Activated CD4-positive, alpha-beta T cell treated with anti-CD3 and anti-CD28 coated beads for 36 hours (primary cell): ENCODE measurements around the gene SPATA20. TPM values are rescaled to one million over a fixed set of nuclear protein-coding genes. Genes with fewer than 3 reads are reported as not detected.

ENCODE experiments used
- ATAC-seq: fragments of 200-7000 bp; cut with Tn5 transposase; one replicate; pipeline ENCODE4 v1.10.0; 2021; ENCODE audit warnings: mild to moderate bottlenecking, moderate library complexity
- CTCF ChIA-PET: fragments of 350-600 bp; sonication (Branson Sonifier 250); formaldehyde crosslinking; loops from one replicate; lab custom pipeline; 2021; ENCODE audit warnings: antibody characterized with exemption; lab: Charles Lee
- POLR2A ChIA-PET: fragments of 350-600 bp; sonication (Branson Sonifier 250); formaldehyde crosslinking; loops from one replicate; lab custom pipeline; 2021; ENCODE audit warnings: antibody characterized with exemption, inconsistent platforms; lab: Charles Lee
- DNase-seq: peaks from one replicate; pipeline ENCODE4 v3.0.0-alpha.2; 2020
- H3K27ac Mint-ChIP-seq: one replicate; pipeline ENCODE4 v1.8.0; 2021; ENCODE audit warnings: mixed read lengths
- H3K27me3 Mint-ChIP-seq: one replicate; pipeline ENCODE4 v1.8.0; 2021; ENCODE audit warnings: mixed read lengths
- H3K36me3 Mint-ChIP-seq: one replicate; pipeline ENCODE4 v1.8.0; 2021; ENCODE audit warnings: low read depth, mixed read lengths
- H3K4me1 Mint-ChIP-seq: one replicate; pipeline ENCODE4 v1.8.0; 2021; ENCODE audit warnings: mixed read lengths
- H3K4me3 Mint-ChIP-seq: one replicate; pipeline ENCODE4 v1.8.0; 2021; ENCODE audit warnings: mild to moderate bottlenecking, moderate library complexity, mixed read lengths
- H3K9me3 Mint-ChIP-seq: one replicate; pipeline ENCODE4 v1.8.0; 2021; ENCODE audit warnings: low read depth, mixed read lengths
- intact Hi-C, 2 experiments: fragments of 100-400 bp; cut with DNase I in 1 of 2; cut with micrococcal nuclease in 1 of 2; formaldehyde crosslinking; loops; one replicate each; pipeline versions ENCODE4 v1.14.2 to v1.15.1; 2022 to 2024; cut with DNase I, micrococcal nuclease
- total RNA-seq, 2 experiments: library from RNA; stranded (reverse); gene quantifications; one replicate each; pipeline ENCODE4 v1.2.3, GENCODE V29; 2021

The SPATA20 gene
- total RNA-seq, 2 experiments from 2014 or later = 9.0 to 10.7 TPM

GRCh38 chr17:50560185-50560824 is 13.3 kb downstream of the SPATA20 start, which contains the start of gene CACNA1G:
Gene CACNA1G (plus strand): TSS chr17:50560715. CDS start chr17:50561460, 745 bp downstream.
- Mint-ChIP-seq H3K27me3 (peaks cover 51% of the 10 kb centered on the region), H3K36me3 (no peaks in the 10 kb centered on the region), H3K9me3 (no peaks in the 10 kb centered on the region), H3K4me3 (peak within 1 kb of the TSS; percentile 55), H3K4me1 (peaks cover 21% of the 10 kb centered on the region), H3K27ac (no peak within 1 kb of the TSS)
- POLR2A ChIA-PET = interaction anchor here (0.8 kb wide), 1 partner anchor 306 kb away, joined by 4 read pairs; the partner anchor contains the start of gene TOB1
- intact Hi-C loops = loop anchor here (1.0 to 5.0 kb wide), 5 partner anchors 13 to 78 kb away; partner anchors contain the start of gene SPATA20 (in 1 of the 2)
- DNase-seq (peak; percentile 93), ATAC-seq (peak; percentile 94)
- CTCF ChIA-PET = interaction anchor here (1.0 to 1.7 kb wide), 6 partner anchors 10 to 85 kb away, joined by 3 to 8 read pairs (median 4); no protein-coding TSS in a partner anchor

GRCh38 chr17:50560931-50561745 is 14.2 kb downstream of the SPATA20 start:
- peaks cover 54% of the 10 kb centered on the region for H3K27me3 Mint-ChIP-seq
- H3K36me3 Mint-ChIP-seq = no peaks in the 10 kb centered on the region
- POLR2A ChIA-PET = no interaction called here
- H3K9me3 Mint-ChIP-seq = no peaks in the 10 kb centered on the region
- H3K4me3 Mint-ChIP-seq = no peak overlapping the region
- CTCF ChIA-PET = interaction anchor here (1.0 to 1.7 kb wide), 5 partner anchors 19 to 82 kb away, joined by 3 to 8 read pairs (median 3); no protein-coding TSS in a partner anchor
- ATAC-seq (no peak), DNase-seq (peak; percentile 40)
- peaks cover 21% of the 10 kb centered on the region for H3K4me1 Mint-ChIP-seq
- H3K27ac Mint-ChIP-seq = no peak overlapping the region
- intact Hi-C loops = loop anchor here (1.0 to 5.0 kb wide), 5 partner anchors 14 to 79 kb away; partner anchors contain the start of gene SPATA20 (in 1 of the 2)

- peaks cover 55% of the 10 kb centered on the region for H3K27me3 Mint-ChIP-seq
- intact Hi-C loops = loop anchor here in 1 of 2 experiments (5.0 kb wide), 1 partner anchor 66 kb away; no protein-coding TSS in a partner anchor
- H3K36me3 Mint-ChIP-seq = no peaks in the 10 kb centered on the region
- no peak overlapping the region for H3K4me3 Mint-ChIP-seq
- H3K9me3 Mint-ChIP-seq = no peaks in the 10 kb centered on the region
- H3K4me1 Mint-ChIP-seq = peaks cover 21% of the 10 kb centered on the region
- POLR2A ChIA-PET = no interaction called here
- DNase-seq (no peak), ATAC-seq (no peak)
- CTCF ChIA-PET = interaction anchor here (0.9 to 1.8 kb wide), 6 partner anchors 16 to 133 kb away, joined by 3 to 9 read pairs (median 4); no protein-coding TSS in a partner anchor
- H3K27ac Mint-ChIP-seq = no peak overlapping the region
Observed at GRCh38 chr17:50561746-50562141, 14.8 kb downstream of the SPATA20 start.

GRCh38 chr17:50562242-50563091 is 15.5 kb downstream of the SPATA20 start:
- H3K27ac Mint-ChIP-seq = no peak overlapping the region
- H3K9me3 Mint-ChIP-seq = no peaks in the 10 kb centered on the region
- DNase-seq (peak; percentile 29), ATAC-seq (no peak)
- no peak overlapping the region for H3K4me3 Mint-ChIP-seq
- H3K4me1 Mint-ChIP-seq = peaks cover 21% of the 10 kb centered on the region
- H3K36me3 Mint-ChIP-seq = no peaks in the 10 kb centered on the region
- CTCF ChIA-PET = interaction anchor here (0.9 to 1.8 kb wide), 11 partner anchors 11 to 280 kb away, joined by 3 to 9 read pairs (median 3); no protein-coding TSS in a partner anchor
- intact Hi-C loops = loop anchor here in 1 of 2 experiments (5.0 kb wide), 1 partner anchor 65 kb away; no protein-coding TSS in a partner anchor
- peaks cover 56% of the 10 kb centered on the region for H3K27me3 Mint-ChIP-seq
- POLR2A ChIA-PET = no interaction called here

GRCh38 chr17:50563092-50563511 is 16.1 kb downstream of the SPATA20 start:
- DNase-seq (peak; percentile 30), ATAC-seq (no peak)
- ChIA-PET POLR2A (no interaction called here), CTCF (interaction anchor here (0.7 to 1.8 kb wide), 9 partner anchors 12 to 279 kb away, joined by 3 to 9 read pairs (median 4); no protein-coding TSS in a partner anchor)
- Mint-ChIP-seq H3K9me3 (no peaks in the 10 kb centered on the region), H3K27me3 (peaks cover 55% of the 10 kb centered on the region), H3K27ac (no peak overlapping the region), H3K4me3 (no peak overlapping the region), H3K36me3 (no peaks in the 10 kb centered on the region), H3K4me1 (peaks cover 21% of the 10 kb centered on the region)
- intact Hi-C loops = loop anchor here in 1 of 2 experiments (5.0 kb wide), 1 partner anchor 64 kb away; no protein-coding TSS in a partner anchor

GRCh38 chr17:50564916-50565315 is 17.9 kb downstream of the SPATA20 start:
- Mint-ChIP-seq H3K4me1 (peaks cover 11% of the 10 kb centered on the region), H3K36me3 (no peaks in the 10 kb centered on the region), H3K27me3 (peaks cover 43% of the 10 kb centered on the region), H3K4me3 (no peak overlapping the region), H3K27ac (no peak overlapping the region), H3K9me3 (no peaks in the 10 kb centered on the region)
- peak; percentile 48 for DNase-seq
- POLR2A ChIA-PET = no interaction called here
- CTCF ChIA-PET = interaction anchor here (0.6 to 0.9 kb wide), 3 partner anchors 10 to 167 kb away, joined by 3 to 6 read pairs (median 3); no protein-coding TSS in a partner anchor
- intact Hi-C loops = loop anchor here in 1 of 2 experiments (5.0 kb wide), 1 partner anchor 62 kb away; no protein-coding TSS in a partner anchor
- no peak for ATAC-seq

GRCh38 chr17:50565402-50566350 is 18.7 kb downstream of the SPATA20 start:
- intact Hi-C loops = no loop called here
- peaks cover 40% of the 10 kb centered on the region for H3K27me3 Mint-ChIP-seq
- ChIA-PET CTCF (interaction anchor here (0.9 kb wide), 1 partner anchor 168 kb away, joined by 3 read pairs; no protein-coding TSS in a partner anchor), POLR2A (no interaction called here)
- no peak for ATAC-seq
- H3K27ac Mint-ChIP-seq = no peak overlapping the region
- peaks cover 8% of the 10 kb centered on the region for H3K4me1 Mint-ChIP-seq
- no peak overlapping the region for H3K4me3 Mint-ChIP-seq
- no peaks in the 10 kb centered on the region for H3K9me3 Mint-ChIP-seq
- no peaks in the 10 kb centered on the region for H3K36me3 Mint-ChIP-seq
- no peak for DNase-seq

GRCh38 chr17:50566886-50567285 is 19.9 kb downstream of the SPATA20 start:
- no peaks in the 10 kb centered on the region for H3K9me3 Mint-ChIP-seq
- ChIA-PET CTCF (no interaction called here), POLR2A (no interaction called here)
- H3K27me3 Mint-ChIP-seq = peaks cover 44% of the 10 kb centered on the region
- no peak overlapping the region for H3K27ac Mint-ChIP-seq
- no peak for ATAC-seq
- H3K36me3 Mint-ChIP-seq = no peaks in the 10 kb centered on the region
- H3K4me3 Mint-ChIP-seq = no peak overlapping the region
- intact Hi-C loops = no loop called here
- DNase-seq = no peak
- peaks cover 8% of the 10 kb centered on the region for H3K4me1 Mint-ChIP-seq

GRCh38 chr17:50568659-50569058 is 21.7 kb downstream of the SPATA20 start:
- Mint-ChIP-seq H3K4me3 (no peak overlapping the region), H3K4me1 (peaks cover 3% of the 10 kb centered on the region), H3K36me3 (no peaks in the 10 kb centered on the region), H3K27ac (no peak overlapping the region), H3K27me3 (peaks cover 32% of the 10 kb centered on the region), H3K9me3 (no peaks in the 10 kb centered on the region)
- POLR2A ChIA-PET = no interaction called here
- intact Hi-C loops = no loop called here
- CTCF ChIA-PET = interaction anchor here (1.0 kb wide), 1 partner anchor 90 kb away, joined by 3 read pairs; no protein-coding TSS in a partner anchor
- ATAC-seq (no peak), DNase-seq (no peak)
